GM19239 (cell line): Measurements from ENCODE around the gene RASD1.

Experiments
- DNase-seq: peaks from one replicate; pipeline ENCODE4 v3.0.0; 2011; ENCODE audit warnings: low spot score; ENCODE audit not compliant: insufficient read length
- FAIRE-seq: peaks from 2 replicates; lab custom pipeline; 2011; peaks lifted over from hg19 to GRCh38; lab: Jason Lieb, UNC

RASD1 gene

DNA sequence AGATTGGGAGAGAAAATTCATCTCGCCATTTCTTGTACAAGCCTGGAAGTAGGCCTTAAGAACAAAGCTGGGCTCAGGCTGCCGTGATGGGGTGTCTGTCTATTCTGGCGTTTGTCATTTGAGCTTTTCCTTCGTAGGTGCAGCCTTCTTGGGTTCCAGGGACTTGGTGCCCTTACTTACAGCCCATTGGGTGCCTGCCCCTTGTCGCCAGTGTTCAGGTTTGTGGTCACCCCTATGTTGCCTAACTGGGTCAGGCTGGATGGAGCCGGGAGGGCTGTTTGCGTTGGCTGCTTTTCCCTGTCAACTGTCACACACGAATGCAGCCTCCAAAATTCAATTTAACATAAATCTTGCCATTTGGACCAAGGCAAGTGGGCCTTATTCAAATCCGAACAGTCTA, 43.1 kb downstream of the RASD1 start:
- DNase-seq: no peak
- no peak for FAIRE-seq

DNA sequence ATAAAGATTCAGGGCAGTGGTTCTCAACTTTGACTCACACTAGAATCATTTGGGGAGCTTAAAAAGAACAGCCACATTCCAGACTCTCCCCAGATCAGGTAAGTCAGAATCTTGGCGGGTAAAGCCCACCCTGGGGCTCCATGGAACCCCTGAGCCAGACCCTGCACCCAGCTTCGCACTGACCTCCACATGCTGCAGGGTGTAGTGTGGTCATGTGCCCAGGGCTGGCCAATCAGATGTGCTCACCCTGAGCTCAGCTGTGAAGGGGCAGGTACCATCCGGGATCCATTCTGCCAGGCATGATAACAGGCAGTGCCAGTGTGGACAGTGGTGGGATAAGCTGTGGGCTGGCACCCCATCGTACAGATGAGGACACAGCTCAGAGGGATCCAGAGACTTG, 47.5 kb downstream of the RASD1 start:
- FAIRE-seq: no peak
- DNase-seq: no peak

DNA sequence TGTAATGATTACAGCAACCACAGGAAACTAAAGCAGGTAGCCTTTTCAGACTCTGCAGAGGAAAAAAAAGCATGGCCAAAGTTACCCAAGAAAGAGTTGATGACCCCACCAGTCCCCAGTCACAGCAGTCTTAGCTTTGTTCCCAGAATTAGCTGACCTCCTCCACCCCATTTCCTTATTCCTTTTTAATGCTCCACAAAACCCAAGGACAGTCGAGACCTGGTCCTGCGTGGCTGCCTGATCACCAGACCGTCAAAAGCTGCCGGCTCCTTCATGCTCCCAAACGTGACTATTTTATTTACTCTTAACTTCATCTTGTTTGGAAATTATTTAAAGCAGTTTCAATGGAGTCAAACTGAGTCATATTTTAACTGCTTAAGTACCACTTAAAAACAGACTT, 48.1 kb downstream of the RASD1 start:
- FAIRE-seq (no peak), DNase-seq (no peak)

GRCh38 chr17:17447264-17447663, 48.9 kb downstream of the RASD1 start:
- no peak for FAIRE-seq

DNA sequence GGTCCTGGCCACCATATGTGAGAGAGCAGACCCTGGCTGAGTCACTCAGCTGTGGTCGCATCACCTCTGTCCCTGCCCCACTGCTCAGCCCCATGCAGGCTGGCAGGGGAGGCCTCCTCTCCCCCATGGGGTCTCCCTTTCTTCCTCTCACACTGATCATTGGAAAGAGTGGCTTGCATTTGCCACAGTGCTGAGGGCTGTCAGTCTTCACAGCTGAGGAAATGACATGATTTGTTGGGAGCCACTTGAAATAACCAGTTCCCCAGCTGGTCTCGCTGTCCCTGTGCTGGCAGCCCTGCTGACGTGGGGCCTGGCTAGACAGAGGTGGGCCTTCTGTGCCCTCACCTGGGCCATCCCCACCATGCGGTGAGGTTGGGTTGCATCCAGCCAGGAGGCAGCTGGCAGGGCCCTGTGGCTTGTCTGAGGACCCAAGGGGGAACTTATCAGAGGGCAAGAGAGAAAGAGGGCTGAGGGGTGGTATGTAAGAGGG, 49.5 kb downstream of the RASD1 start:
- FAIRE-seq: no peak

More at GRCh38 chr17:17447264-17447663, 48.9 kb downstream of the RASD1 start:
- DNase-seq: no peak

GRCh38 chr17:17445925-17446665, 50.1 kb downstream of the RASD1 start:
- no peak for FAIRE-seq
- DNase-seq: no peak

More for the DNA sequence above, 49.5 kb downstream of the RASD1 start:
- DNase-seq: no peak

GRCh38 chr17:17445296-17445924, 50.8 kb downstream of the RASD1 start:
- DNase-seq: no peak

More at GRCh38 chr17:17445296-17445924, 50.8 kb downstream of the RASD1 start:
- FAIRE-seq: no peak
